A673 (cell line): ENCODE measurements around the gene ADAD2.

Experiments used
- CTCF ChIP-seq: fragments of 300-800, 200-600 bp; sonication (generic); conservative IDR thresholded peaks from 2 replicates; pipeline ENCODE4 v1.5.1; 2017; ENCODE audit warnings: low read depth, mild to moderate bottlenecking, antibody characterized with exemption, low read length, moderate library complexity, mixed read lengths
- EZH2 ChIP-seq: fragments of 200-600 bp; sonication (generic); IDR thresholded peaks from 2 replicates; pipeline ENCODE4 v1.6.1; 2017; ENCODE audit warnings: borderline replicate concordance, low read depth, mild to moderate bottlenecking, mixed read lengths, antibody characterized with exemption, low read length; ENCODE audit not compliant: poor library complexity, severe bottlenecking

- TF ChIP-seq EZH2 (no peak), CTCF (no peak)
Observed at GRCh38 chr16:84155771-84156170, 35.2 kb upstream of the ADAD2 start.
